IPS-20b (cell line): ENCODE results near the gene BTBD19.
"Not testable (repeated sequence)": the region's sequence is repeated elsewhere in the genome, so short reads cannot be mapped to it uniquely, and the experiment has no call there.

Experiments used
- H3K27ac ChIP-seq: one replicate; pipeline ENCODE4 v1.5.1; 2013; ENCODE audit warnings: low read length
- H3K27me3 ChIP-seq: 2 replicates; pipeline ENCODE4 v1.6.1; 2013; ENCODE audit warnings: mild to moderate bottlenecking, low read length, inconsistent platforms; ENCODE audit not compliant: insufficient read depth
- H3K36me3 ChIP-seq: 2 replicates; pipeline ENCODE4 v1.6.1; 2013; ENCODE audit warnings: low read depth, mild to moderate bottlenecking, inconsistent platforms, low read length, moderate library complexity; ENCODE audit not compliant: insufficient read depth
- H3K4me1 ChIP-seq: 2 replicates; pipeline ENCODE4 v1.6.1; 2013; ENCODE audit warnings: mild to moderate bottlenecking, control low read depth, inconsistent platforms, low read length, moderate library complexity; ENCODE audit not compliant: insufficient read depth
- H3K4me3 ChIP-seq: 2 replicates; pipeline ENCODE4 v1.5.1; 2013; ENCODE audit warnings: mild to moderate bottlenecking, low read length, inconsistent platforms
- H3K9ac ChIP-seq: 2 replicates; pipeline ENCODE4 v1.6.1; 2013; ENCODE audit warnings: low read depth, mild to moderate bottlenecking, inconsistent platforms, low read length, moderate library complexity
- H3K9me3 ChIP-seq: 2 replicates; pipeline ENCODE4 v1.6.1; 2013; ENCODE audit warnings: mild to moderate bottlenecking, low read depth, low read length, inconsistent platforms; ENCODE audit not compliant: insufficient read depth

BTBD19 gene

DNA sequence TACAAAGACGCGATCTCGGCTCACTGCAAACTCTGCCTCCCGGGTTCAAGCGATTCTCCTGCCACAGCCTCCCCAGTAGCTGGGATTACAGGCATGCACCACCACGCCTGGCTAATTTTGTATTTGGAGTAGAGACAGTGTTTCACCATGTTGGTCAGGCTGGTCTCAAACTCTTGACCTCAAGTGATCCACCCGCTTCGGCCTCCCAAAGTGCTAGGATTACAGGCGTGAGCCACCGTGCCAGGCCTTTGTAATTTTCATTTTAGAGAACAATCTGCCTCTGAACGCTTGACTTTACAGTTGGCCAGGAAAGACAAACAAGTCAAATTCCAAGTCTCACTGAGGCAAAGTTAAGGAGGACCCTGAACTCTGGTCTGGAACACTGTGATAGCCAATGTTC lies 30.0 kb downstream of the BTBD19 start:
- not testable (repeated sequence) for H3K4me3 ChIP-seq

DNA sequence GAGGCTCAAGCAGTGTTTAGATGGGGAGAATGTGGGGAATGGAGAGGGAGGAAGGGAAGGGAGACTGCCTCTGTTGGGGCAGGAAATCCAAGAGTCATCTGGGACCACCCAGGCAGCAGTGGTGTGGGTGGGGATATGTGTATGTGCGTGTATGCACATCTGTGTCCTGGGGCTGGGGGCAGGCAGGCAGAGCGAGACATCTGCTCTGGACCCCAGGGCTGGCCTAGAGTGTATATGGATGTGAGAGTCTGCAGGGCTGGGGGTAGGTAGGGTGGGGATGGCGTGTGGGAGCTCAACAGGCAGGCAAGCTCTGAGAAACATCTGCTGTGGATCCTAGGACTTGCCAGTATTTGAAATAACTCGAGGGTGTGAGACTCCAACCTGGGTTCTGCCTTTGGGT lies 31.3 kb downstream of the BTBD19 start:
- Histone ChIP-seq H3K9ac (no peak overlapping the region), H3K9me3 (no peaks in the 10 kb centered on the region), H3K4me1 (no peaks in the 10 kb centered on the region), H3K36me3 (no peaks in the 10 kb centered on the region), H3K27me3 (peaks cover 24% of the 10 kb centered on the region), H3K27ac (no peak overlapping the region), H3K4me3 (no peak overlapping the region)

More for the DNA sequence above, 30.0 kb downstream of the BTBD19 start:
- H3K36me3 ChIP-seq, H3K4me1 ChIP-seq, H3K9me3 ChIP-seq, H3K9ac ChIP-seq, H3K27ac ChIP-seq: not testable (repeated sequence)
- peaks cover 24% of the 10 kb centered on the region for H3K27me3 ChIP-seq

GRCh38 chr1:44842486-44842861 lies 34.2 kb downstream of the BTBD19 start:
- Histone ChIP-seq H3K4me3 (peak overlapping the region; percentile 73; the same call in 1 of the 2 replicates), H3K36me3 (no peaks in the 10 kb centered on the region), H3K9ac (no peak overlapping the region; the same call in 1 of the 2 replicates), H3K27ac (no peak overlapping the region), H3K9me3 (no peaks in the 10 kb centered on the region), H3K4me1 (no peaks in the 10 kb centered on the region), H3K27me3 (peaks cover 24% of the 10 kb centered on the region)

DNA sequence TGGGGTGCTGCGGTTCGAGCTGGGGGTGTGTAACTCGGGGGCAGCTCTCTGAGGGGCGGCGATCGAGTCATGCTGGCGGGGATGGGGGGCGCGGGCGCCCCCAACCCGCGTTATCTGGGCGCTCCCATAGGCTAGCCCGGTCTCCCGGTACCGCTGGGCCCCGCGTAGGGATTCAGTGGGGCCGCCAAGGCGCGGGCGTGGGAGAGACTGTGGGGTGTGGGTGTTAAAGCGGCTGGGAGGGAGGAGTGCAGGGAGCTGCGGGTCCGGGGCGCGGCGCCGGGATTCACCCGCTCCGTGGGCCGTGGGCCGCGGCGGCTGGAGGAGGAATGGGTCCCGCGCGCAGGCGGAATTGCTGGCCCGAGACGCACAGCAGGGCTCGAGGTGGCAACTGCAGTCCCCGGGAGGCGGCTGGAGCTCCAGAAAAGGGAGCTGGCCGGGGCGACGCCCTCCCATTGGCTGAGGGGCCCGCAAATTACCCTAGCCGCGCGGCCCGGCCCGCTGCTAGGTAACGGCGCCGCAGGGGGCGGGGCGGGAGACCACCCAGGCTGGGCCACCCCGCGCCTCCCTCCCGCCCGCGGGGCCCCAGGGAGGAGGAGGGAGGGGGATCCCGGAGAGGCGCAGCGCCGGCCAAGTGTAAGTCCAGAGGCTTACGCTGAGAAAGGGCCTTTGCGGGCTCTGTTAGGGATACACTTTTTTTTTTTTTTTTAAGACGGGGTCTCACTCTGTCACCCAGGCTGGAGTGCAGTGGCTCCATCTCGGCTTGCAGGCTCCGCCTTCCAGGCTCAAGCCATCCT lies 34.7 kb downstream of the BTBD19 start, which contains the start of gene PTCH2:
TSS of gene PTCH2 (minus strand) at position 392 of the 794 bp plus-strand sequence. CDS start at position 71, 321 bp downstream.
- H3K9me3 ChIP-seq, result no peaks in the 10 kb centered on the region
- H3K27me3 ChIP-seq, result peaks cover 24% of the 10 kb centered on the region

DNA sequence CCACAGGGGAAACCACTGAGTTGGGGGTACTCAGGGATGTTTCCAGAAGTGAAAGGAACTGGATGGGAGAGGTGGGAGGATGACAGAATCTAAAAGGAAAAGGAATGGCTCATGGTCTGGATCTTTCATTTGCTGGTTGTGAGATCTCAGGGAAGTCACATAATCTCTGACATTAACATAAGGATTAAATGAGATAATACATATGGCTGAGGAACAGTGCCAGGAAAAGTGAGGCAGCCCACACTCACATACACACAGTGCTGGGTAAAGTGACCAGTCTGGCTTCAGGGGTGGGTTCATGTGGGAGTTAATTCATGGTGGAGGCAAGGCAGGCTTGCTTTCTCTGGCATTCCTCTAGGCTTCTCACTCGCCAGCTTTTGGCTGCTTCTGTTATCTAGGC lies 38.7 kb downstream of the BTBD19 start:
- no peaks in the 10 kb centered on the region for H3K9me3 ChIP-seq
- peaks cover 10% of the 10 kb centered on the region for H3K27me3 ChIP-seq
- no peaks in the 10 kb centered on the region for H3K4me1 ChIP-seq
- no peak overlapping the region for H3K9ac ChIP-seq
- H3K36me3 ChIP-seq, result no peaks in the 10 kb centered on the region
- no peak overlapping the region for H3K27ac ChIP-seq
- no peak overlapping the region for H3K4me3 ChIP-seq

More for the DNA sequence above, 34.7 kb downstream of the BTBD19 start, which contains the start of gene PTCH2:
- no peaks in the 10 kb centered on the region for H3K36me3 ChIP-seq
- peak within 1 kb of the TSS; percentile 73; the same call in 1 of the 2 replicates for H3K4me3 ChIP-seq
- no peaks in the 10 kb centered on the region for H3K4me1 ChIP-seq
- no peak within 1 kb of the TSS for H3K27ac ChIP-seq
- peak within 1 kb of the TSS; percentile 41; the same call in 1 of the 2 replicates for H3K9ac ChIP-seq

DNA sequence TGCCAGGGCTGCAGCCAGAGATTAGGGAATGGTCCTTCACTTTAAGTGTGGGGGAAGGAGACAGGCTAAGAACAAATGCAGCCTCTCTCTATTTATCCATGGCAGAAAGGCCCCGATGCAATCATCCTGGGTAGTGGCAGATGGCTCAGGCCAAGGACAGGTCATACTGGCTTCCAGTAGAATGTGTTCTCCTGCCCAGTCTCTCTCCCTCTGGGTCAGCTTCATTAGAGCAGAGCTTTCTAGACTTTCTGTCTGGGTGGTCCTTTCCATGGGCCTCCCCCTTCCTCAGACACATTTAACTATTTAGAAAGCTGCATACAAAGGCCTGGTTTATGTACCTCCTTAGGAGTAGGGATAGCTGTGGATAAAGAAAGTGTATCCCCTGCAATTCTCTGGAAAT lies 39.5 kb downstream of the BTBD19 start:
- Histone ChIP-seq H3K27ac (no peak overlapping the region), H3K4me3 (no peak overlapping the region), H3K9me3 (no peaks in the 10 kb centered on the region), H3K9ac (no peak overlapping the region), H3K36me3 (no peaks in the 10 kb centered on the region), H3K4me1 (no peaks in the 10 kb centered on the region), H3K27me3 (peaks cover 1% of the 10 kb centered on the region; the same call in 1 of the 2 replicates)

DNA sequence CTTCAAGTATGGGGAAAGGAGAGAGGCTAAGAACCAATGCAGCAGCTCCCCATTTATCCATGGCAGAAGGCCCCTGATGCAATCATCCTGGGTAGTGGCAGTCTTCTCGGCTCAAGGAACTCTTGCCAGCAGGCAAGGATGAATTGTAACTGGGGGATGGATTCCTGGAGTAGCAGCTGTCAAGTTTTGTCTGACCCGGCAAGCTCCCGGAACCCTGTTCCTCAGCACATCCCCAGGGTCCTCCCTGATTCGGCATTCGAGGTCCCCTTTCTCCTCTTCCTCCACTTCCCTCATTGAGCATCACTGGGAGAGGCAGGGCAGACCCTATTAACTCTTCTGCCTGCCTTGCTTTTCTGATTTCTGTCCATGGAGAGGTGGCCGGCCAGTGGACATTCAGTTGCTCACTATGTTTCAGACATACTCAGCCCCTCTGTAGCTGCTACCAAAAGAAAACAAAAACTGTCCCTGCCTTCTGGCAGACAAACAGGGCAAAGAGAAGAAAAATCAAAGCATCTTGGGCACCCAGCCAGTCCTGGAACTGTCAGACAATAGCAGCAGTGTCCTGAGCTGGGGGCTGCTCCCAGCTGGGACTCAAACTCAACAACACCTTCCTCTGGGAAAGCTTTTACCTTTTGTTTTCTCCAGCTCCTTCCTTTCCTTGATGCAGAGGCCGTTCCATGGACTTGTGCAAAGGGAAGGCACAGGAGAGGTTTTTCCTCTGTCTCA lies 40.3 kb downstream of the BTBD19 start:
- H3K9me3 ChIP-seq, result no peaks in the 10 kb centered on the region
- no peaks in the 10 kb centered on the region for H3K4me1 ChIP-seq
- no peak overlapping the region; the same call in 1 of the 2 replicates for H3K9ac ChIP-seq
- no peak overlapping the region for H3K4me3 ChIP-seq
- no peaks in the 10 kb centered on the region for H3K27me3 ChIP-seq
- H3K36me3 ChIP-seq, result no peaks in the 10 kb centered on the region
- H3K27ac ChIP-seq, result no peak overlapping the region

DNA sequence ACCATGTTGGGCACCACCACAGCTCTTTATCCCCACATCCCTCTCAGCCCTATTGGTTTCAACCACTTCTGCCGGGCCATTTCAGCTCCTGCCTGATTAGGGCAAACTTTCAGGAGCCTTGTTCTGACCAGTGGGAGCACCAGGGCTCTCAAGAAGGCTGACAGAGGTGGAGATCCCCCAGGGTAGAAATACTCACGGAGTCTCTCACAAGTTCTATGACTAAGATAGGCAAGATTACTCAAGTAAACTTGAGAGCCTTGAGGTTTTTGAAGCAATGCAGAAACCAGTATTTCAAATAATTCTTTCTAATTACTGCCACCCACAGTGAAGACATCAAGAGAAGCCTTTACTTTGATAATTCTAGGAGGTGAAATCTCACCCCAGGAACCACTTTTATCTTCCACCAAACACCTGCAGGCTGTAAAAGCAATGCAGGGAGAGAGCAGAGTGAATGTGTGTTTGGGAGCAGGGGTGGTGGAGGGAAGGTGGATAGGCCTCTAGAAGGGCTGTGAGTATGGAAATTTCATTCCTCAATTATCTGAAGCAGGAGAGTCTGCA lies 41.3 kb downstream of the BTBD19 start:
- Histone ChIP-seq H3K27ac (no peak overlapping the region), H3K9ac (no peak overlapping the region), H3K4me3 (no peak overlapping the region), H3K9me3 (no peaks in the 10 kb centered on the region), H3K4me1 (no peaks in the 10 kb centered on the region), H3K36me3 (no peaks in the 10 kb centered on the region), H3K27me3 (no peaks in the 10 kb centered on the region)

GRCh38 chr1:44851308-44851707 lies 43.0 kb downstream of the BTBD19 start:
- Histone ChIP-seq H3K9ac (no peak overlapping the region), H3K27ac (no peak overlapping the region), H3K4me3 (no peak overlapping the region), H3K27me3 (no peaks in the 10 kb centered on the region), H3K9me3 (no peaks in the 10 kb centered on the region), H3K36me3 (no peaks in the 10 kb centered on the region), H3K4me1 (no peaks in the 10 kb centered on the region)

- Histone ChIP-seq H3K9me3 (no peaks in the 10 kb centered on the region), H3K9ac (no peak overlapping the region), H3K27ac (no peak overlapping the region), H3K4me1 (no peaks in the 10 kb centered on the region), H3K36me3 (no peaks in the 10 kb centered on the region), H3K27me3 (no peaks in the 10 kb centered on the region), H3K4me3 (no peak overlapping the region)
These were observed 44.9 kb downstream of the BTBD19 start for GRCh38 chr1:44853201-44853600.

- Histone ChIP-seq H3K4me3 (no peak overlapping the region), H3K9me3 (no peaks in the 10 kb centered on the region), H3K27me3 (no peaks in the 10 kb centered on the region), H3K36me3 (no peaks in the 10 kb centered on the region), H3K4me1 (no peaks in the 10 kb centered on the region), H3K9ac (no peak overlapping the region), H3K27ac (no peak overlapping the region)
These were observed 46.6 kb downstream of the BTBD19 start for GRCh38 chr1:44854970-44855369.
